Hematopoietic multipotent progenitor cell treated with erythropoietin and hydrocortisone succinate and interleukin-3 and kit ligand, for 17 days (in vitro differentiated cells): Measurements from ENCODE around the gene WDR89.
"Not testable (repeated sequence)": the region's sequence is repeated elsewhere in the genome, so short reads cannot be mapped to it uniquely, and the experiment has no call there.

Experiments used
- DNase-seq: peaks from one replicate; pipeline ENCODE4 v3.0.0-alpha.2; 2015; ENCODE audit warnings: low spot score

Gene WDR89, protein sequence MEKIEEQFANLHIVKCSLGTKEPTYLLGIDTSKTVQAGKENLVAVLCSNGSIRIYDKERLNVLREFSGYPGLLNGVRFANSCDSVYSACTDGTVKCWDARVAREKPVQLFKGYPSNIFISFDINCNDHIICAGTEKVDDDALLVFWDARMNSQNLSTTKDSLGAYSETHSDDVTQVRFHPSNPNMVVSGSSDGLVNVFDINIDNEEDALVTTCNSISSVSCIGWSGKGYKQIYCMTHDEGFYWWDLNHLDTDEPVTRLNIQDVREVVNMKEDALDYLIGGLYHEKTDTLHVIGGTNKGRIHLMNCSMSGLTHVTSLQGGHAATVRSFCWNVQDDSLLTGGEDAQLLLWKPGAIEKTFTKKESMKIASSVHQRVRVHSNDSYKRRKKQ

DNA sequence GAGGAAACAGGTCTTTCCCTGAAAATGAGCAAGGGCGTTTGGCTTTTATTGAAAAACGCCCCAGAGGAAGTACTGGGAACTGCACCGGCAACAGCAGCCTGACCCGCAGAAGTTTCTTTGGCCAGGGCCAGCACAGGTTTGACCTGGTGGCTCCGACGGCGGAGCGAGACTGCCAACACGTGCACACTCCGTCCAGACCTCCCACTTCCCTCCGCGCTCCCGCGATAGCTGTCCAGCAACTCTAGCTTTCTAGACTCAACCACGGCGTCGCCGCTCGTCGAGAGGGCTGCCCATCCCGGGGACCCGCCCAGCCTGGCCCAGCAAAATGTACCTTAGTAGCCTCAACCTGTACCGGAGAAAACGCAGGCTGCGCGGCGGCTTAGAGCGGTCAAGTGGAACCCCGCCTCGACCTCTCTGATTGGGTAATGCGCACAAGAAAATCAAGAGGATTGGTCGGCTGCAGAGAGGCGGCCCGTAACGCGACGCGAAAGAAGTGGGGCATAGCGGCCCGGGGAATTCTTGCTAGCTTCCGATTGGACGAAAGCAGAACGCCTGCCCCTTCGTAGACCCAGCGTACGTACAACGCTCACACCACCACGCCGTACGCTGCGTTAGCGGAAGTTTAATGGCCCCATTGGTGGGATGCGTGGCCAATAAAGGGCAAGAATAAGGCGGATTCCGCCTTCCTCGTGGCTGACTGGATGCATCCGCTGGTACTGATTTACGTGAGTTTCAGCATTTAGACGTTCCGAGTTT, at the start of gene WDR89:
Gene WDR89, minus strand, starts transcription at position 399 of the 756 bp plus-strand sequence. CDS start 41,929 bp downstream, outside the sequence.
- peak; percentile 98 for DNase-seq

DNA sequence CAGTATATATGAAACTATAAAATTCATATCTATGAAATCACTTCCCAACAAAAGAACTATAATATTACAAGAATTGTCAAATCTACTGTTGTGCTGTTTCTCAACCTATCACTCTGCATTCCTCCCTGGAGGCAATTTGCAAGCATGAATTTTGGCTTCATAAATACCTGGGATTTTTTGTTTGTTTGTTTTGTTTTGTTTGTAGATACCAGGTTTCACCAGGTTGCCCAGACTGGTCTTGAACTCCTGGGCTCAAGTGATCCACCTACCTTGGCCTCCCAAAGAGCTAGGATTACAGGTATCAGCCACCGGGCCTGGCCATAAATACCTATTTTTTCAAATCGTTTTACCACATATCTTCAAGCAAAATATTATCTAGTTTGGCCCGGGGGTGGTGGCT, 47.5 kb upstream of the WDR89 start:
- no peak for DNase-seq

DNA sequence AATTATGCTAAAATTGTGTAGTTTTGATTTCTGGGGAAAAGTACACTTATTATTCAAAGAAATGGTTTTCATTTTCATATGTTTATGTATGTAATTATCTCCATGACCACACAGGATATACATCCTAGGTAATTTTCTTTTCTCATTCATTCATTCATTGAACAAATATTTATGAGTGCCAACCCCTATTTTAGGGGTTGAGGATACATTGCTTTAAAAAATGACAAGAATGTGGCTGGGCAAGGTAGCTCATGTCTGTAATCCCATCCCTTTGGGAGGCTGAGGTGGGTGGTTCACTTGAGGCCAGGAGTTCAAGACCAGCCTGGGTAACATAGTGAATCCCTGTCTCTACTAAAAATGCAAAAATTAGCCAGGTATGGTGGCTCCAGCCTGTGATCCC, 45.3 kb upstream of the WDR89 start:
- DNase-seq, result no peak

DNA sequence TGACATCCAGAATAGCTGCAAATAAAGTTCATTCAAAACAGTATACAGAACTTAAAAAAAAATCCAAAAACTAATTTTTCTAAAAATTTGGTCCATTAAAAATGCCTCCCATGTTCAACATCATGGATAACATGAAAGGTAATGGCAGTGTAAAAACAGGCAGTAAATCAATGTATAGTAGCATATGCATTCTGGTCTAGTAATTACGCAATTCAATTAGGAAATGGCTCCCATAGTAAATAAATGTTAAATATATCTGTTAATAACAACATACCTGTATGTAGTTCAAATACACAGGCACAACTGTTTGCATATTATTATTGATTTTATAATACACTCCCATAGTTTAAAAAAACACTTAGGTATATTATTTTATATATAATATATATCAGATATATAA, 43.7 kb upstream of the WDR89 start:
- DNase-seq, result no peak

DNA sequence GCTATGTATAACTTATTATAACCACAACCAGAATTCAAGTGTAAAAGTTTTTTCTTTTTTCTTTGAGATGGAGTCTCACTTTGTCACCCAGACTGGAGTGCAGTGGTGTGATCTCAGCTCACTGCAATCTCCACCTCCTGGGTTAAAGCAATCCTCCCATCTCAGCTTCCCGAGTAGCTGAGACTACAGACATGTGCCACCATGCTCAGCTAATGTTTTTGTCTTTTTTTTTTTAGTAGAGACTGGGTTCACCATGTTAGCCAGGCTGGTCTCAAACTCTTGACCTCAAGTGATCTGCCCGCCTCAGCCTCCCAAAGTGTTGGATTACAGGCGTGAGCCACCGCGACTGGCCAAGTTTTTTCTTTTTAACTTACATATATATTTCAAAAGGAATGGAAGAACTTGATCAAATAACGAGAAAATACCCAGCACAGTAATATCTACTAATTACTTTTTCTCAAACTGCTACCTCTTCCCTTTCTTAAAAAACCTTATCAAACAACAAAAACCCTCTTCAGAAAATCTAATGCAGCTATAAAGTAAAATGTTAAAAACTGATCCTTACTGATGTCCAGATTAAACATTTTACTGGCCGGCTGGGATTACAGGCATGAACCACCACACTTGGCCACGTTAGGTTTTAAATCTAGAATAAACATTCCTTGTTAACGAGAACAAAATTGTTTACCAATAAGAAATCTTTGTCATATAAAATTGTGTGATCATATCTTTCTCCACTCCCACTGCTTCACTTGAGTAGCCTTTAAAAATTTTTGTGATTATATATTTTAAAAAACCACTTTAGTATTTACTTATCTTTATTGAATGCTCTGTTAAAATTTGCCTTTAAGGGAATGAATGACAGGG, 41.3 kb upstream of the WDR89 start:
- DNase-seq, result no peak

DNA sequence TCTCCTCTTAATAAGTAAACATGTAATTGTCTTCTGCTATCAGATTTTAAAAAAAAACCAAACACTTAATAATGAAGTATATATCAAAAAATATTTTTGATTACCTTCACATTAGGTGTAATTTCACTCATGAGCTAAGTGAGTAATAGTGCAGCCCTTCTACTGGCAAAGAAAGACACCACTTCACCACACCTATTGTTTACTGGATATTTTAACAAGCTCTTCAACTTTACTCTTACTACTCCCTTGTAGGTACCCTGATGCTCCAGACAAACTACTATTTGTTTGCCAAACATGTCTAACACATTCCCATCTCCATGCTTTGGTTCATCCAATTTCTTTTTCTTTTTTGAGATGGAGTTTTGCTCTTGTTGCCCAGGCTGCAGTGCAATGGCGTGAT, 36.9 kb upstream of the WDR89 start:
- DNase-seq, result no peak

DNA sequence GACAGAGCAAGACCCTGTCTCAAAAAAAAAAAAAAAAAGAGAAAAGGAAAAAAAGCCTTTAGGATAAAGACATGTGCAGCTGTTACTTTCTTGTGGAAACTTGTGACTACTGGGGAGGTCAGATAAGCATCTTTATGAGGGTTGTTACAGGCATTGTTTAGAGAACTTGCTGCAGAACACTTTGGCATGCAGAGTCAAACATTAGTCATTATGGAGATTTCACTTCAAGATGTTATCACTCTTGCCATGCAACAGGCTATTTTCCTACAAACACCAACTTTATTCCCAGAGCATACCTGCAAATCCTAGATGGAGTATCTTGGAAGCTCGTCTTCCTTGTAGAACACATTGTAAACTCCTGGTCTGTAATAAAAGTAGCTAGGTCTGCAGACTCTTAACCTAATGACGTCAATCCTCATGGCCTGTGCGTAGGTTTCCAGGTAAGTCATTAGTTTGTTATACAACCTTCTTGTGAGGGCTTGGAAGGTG, 36.3 kb upstream of the WDR89 start:
- no peak for DNase-seq

DNA sequence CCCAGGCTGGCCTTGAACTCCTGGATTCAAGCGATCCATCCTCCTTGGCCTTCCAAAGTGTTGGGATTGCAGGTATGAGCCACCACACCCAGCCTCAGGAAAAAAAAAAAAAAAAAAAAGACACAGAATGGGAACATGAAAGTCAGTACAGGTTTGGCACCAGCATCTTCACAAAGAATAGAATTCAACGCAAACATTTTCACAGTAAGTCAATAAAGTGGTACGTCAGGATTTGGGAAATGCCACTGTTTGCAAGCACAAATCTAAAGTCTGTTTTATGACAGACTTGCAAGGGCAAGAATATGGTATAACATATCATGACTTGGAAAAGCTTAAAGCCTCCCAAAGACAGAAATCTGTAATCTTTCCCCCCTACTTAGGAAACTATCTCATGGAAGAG, 34.9 kb upstream of the WDR89 start:
- no peak for DNase-seq

DNA sequence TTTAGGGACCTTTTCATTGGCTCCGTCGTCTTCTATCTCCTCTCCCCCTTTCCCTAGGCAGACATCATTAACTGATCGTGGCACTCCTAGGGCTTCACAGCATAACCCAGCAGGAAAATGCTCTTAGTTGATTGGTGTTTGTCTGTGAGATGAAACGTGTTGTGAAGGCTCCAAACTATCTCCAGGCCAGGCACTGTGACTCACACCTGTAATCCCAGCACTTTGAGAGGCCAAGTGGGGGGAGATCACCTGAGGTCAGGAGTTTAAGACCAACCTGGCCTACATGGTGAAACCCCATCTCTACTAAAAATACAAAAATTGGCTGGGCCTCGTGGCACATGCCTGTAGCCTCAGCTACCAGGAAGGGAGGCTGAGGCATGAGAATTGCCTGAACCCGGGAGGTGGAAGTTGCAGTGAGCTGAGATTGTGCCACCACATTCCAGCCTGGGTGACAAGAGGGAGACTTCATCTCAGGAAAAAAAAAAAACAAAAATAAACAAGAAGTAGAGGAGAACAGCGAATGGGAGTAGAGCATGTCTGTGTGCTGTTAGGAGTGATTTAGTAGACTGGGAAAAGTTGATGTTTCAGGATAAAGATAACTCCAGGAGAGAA, 32.3 kb upstream of the WDR89 start:
- no peak for DNase-seq

DNA sequence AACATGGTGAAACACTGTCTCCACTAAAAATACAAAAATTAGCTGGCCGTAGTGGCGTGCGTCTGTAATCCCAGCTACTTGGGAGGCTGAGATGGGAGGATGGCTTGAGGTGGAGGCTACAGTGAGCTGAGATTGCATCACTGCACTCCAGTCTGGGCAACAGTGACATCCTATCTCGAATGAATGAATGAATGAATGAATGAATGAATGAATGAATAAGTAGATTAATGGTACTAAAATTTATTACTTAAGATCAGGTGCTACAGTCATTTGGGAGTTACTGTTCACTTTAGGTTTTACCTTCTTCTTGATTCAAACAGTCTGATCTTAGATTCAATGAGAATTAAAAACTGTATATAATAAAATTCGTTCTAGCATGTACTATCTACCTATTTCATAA, 31.6 kb upstream of the WDR89 start:
- no peak for DNase-seq

DNA sequence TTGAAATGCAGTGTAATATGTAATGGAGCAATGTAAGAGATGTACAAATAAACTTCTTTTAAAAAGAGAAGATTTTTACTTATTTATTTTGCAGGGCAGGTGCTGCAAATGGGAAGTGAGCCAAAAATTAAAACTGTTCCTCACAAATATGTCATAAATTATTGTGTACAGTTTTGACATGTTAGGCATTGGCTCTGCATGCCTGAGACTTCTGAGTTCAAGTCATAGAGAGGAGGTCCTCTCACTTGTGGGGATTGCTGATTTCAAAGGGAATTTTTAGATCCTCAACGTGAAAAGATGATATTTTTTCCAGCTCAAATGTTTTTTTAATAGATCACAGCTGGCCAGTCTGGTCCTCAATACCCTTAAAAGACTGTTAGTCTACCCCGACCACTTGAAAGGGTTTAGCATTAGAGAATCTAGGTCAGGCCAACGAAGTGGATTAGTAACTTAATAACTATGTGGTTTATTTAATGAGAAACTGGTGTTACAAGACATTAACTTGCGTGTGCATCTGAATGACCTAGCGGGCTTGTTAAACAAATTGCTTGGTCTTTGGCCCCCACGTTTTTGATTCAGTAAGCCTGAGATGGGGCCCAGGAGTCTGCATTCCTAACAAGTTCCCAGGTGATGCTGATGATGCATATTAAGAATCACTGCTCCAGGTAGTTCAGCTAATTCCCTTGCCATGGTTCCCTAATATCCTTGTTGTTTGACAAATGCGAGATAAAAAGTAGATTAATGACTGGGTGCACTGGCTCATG, 30.9 kb upstream of the WDR89 start:
- no peak for DNase-seq

DNA sequence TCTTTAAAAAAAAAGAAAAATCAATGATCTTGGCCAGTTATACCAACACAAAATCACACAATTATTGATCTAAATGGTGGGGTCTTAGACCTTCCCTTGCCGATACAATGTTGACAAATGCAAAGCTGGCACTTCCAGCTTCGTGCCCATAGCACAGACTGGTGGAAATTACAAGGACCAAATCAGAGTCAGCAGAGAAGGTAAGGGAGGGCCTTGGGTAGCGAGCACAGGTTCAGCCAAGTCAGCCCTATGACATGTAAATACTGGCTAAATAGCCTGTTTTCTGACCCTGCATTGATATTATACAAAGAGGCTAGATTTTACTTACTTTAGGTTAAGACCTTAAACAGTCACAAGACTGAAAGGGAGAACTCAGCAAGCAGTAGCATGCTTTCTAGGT, 30.3 kb upstream of the WDR89 start:
- no peak for DNase-seq

DNA sequence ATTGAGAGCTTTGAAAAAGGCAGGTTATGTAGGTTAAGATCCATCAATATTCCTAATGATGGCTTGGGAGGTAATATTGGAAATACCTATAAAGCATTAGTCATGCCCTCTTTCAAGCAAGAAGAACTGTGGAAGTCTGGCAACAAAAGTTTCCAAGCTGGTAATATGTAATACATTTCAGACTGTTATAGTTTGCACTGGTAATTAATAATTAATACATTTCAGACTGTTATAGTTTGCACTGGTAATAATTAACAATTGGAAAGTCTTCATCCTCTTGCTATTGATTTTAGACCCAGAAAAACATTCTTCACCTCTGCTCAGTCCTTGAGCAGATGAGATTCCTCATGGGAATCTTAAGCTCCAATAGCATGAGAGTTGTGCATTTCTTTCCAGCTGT, 29.0 kb upstream of the WDR89 start:
- no peak for DNase-seq

DNA sequence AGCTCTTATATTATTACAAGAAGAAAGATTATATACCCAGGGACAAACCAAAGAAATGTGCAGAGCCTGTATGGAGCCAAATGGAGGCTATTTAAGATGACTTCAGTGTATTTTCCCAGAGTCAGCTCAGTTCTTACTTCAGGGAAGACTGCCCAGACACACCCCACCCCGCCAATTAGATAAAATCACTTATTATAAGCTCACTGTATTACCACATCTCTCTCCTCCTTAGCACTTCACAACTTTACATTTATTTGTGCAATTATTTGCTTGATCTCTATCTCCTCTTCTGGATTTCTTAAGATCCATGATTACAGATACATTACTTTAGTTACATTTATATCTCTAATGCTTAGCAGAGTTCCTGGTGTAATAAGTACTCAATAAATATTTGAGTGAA, 24.7 kb upstream of the WDR89 start:
- DNase-seq, result no peak

DNA sequence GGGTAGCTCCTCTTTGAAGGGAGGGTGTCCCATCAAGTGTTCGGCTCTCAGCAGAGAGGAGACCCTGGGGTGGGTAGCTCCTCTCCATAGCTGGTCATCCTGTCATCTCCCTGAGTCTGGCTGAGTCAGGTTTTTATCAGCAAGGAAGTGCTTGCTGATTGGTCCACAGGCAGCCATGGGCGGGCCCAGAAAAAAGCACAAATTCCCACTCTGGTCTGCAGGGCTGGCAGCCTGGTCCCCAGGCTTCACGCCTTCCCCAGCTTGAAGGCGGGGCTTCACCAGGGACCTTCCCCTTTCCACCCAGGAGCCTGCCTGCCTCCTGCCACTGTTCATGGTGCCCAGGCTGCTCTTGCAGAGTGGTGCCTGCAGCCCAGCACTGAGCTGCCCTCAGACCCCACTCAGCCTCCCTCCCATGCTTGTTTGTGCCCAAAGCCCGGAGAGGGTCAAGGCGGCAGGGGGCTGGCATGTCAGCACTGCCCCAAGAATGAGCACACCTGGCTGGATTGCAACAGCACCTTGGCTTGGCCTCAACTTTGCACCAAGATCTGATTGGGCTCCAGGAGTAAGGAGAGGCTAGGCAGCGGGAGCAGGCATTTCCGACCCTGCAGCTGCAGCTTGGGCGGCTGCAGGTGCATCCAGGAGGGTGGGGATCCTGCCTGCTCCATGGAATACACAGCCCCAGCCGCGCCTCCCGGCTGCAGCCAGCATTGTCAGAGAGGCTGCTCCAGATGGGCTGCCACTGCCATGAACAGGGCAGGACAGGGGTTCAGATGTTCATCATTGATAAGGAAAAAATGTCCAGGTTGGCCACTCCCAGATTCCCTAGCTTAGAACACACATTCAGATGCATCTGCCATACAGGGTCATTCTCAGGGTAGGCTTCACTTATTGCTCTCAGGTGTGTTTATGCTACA, 22.0 kb upstream of the WDR89 start:
- no peak for DNase-seq

DNA sequence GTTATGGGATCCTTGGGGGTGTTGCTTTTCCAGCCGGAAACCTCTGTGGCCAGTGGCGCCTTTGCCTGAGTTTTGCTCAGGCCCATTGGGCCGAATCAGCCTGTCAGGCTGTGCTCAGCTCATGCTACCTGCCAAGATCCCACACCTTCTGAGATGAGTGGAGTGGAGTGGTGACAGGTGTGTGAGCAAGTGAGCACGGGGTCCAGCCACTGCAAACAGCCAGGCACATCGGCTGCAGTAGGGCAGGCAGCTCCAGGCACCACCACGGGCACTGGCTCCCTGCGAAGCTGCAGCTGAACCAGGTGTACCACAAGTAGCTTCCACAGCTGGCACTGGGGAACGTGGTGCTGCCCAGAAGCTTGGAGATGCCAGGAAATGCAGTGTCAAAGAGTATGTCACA, 21.1 kb upstream of the WDR89 start:
- no peak for DNase-seq

DNA sequence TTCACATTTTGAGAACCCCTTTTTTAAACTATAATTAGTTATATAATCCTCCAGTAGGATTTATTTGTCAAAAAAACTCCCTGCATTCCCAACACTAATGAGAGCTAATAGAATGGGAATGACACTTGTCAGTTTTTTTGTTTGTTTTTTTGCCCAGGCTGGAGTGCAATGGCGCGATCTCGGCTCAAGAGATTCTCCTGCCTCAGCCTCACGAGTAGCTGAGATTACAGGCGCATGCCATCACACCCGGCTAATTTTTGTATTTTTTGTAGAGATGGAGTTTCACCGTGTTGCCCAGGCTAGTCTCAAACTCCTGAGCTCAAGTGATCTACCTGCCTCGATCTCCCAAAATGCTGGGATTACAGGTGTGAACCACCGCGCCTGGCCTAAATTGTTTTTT, 20.2 kb upstream of the WDR89 start:
- not testable (repeated sequence) for DNase-seq

DNA sequence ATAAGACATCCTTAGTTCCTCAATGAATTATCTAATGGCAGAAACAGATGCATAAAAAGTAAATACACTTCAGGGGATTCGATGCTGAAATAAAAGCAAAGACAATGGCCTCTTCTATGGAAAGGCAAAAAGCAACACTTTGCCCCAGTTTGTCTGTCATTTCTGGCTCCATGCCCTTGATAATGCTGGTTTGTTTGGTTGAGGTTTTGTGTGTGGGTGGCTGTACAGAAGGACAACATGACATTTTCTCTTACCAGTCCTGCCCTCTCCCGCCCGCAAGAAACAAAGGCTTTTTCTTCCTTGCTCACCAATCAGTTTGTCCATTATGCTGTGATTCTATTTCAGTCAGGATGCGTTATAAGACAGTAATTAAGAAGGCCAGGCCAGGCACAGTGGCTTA, 18.1 kb upstream of the WDR89 start:
- no peak for DNase-seq

DNA sequence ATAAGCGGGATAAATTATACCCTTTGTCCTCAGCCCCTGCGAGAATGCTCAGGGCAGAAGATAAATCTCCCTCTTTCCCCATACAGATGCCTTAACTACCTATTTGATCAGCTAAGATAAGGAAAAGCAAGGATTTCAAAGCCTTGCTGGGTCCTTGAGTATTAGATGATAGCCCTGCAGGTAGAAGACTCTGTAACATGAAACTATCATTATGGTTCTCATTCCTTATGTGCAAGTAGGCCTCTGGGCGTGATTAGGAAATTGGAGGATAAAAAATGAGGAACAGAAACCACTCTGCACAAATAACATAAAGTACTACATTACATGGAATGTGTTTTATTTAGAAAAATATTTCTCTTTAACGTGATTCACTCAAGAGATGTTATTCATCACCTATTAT, 14.5 kb upstream of the WDR89 start:
- DNase-seq, result no peak

DNA sequence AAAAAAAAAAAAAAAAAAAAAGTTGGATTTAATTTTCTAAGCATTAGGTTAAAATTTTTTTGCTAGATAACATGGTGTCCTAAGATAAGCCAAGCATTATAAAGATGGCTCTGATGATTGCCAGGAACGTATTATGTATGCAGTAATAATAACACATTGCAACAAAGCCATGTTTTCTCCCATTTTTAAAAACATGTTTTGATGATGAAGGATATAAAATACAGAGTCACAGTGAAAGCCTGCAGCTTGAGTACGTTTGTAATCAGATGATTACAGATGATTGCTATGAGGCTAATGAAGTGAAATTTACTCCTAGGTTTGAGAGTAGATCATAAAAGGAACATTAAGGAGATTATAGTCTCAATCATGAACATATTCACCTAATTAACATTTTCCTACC, 13.3 kb upstream of the WDR89 start:
- DNase-seq, result no peak
